Adrenal gland (tissue), 12 donors: ENCODE results near the gene WDR59. TPM values are rescaled to one million over a fixed set of nuclear protein-coding genes. Genes with fewer than 3 reads are reported as not detected.

ENCODE experiments used
- DNase-seq, 7 donors: peaks; one replicate each; pipeline ENCODE4 v3.0.0-alpha.2; 2019 to 2020
- H3K27ac ChIP-seq, 5 donors: fragments of 200-600 bp; sonication (generic) in 4 of 5; 1 replicate in 3 of 5; 2 replicates in 2 of 5; pipeline versions ENCODE4 v1.5.1 to v1.8.0; 2016 to 2020; ENCODE audit warnings: mild to moderate bottlenecking in 1 of 5
- H3K27me3 ChIP-seq: fragments of 200-600 bp; 2 replicates; pipeline ENCODE4 v1.8.0; 2021
- H3K36me3 ChIP-seq, 2 donors: fragments of 200-600 bp; replicated peaks in 1 of 2; 1 replicate in 1 of 2; 2 replicates in 1 of 2; pipeline versions ENCODE4 v1.5.1 to v1.8.0; 2018 to 2022
- H3K4me1 ChIP-seq, 2 donors: fragments of 200-600 bp; replicated peaks in 1 of 2; 1 replicate in 1 of 2; 2 replicates in 1 of 2; pipeline versions ENCODE4 v1.5.1 to v1.8.0; 2018 to 2021
- H3K4me3 ChIP-seq, 4 donors: fragments of 200-600 bp; sonication (generic) in 3 of 4; one replicate each; pipeline ENCODE4 v1.5.1; 2016 to 2018
- H3K9me3 ChIP-seq, 3 donors: fragments of 200-600 bp; sonication (generic) in 1 of 3; replicated peaks in 1 of 3; 1 replicate in 2 of 3; 2 replicates in 1 of 3; pipeline versions ENCODE4 v1.5.1 to v1.8.0; 2016 to 2021
- POLR2A ChIP-seq, 2 donors: fragments of 450-650 bp; IDR thresholded peaks; one replicate each; pipeline ENCODE4 v1.6.1; 2017; ENCODE audit warnings: antibody characterized with exemption in 2 of 2, mild to moderate bottlenecking in 2 of 2, moderate library complexity in 1 of 2
- WGBS, 4 donors: extraction: QIAGEN DNeasy Blood & Tissue Kit in 2 of 4; methylation state at CpG; one replicate each; pipeline versions ENCODE4 v1.1.5 to v1.1.7; 2013 to 2017; 5-methylcytosine and 5-hydroxymethylcytosine counted together
- intact Hi-C, 2 donors: fragments of 100-400 bp; cut with DNase I; formaldehyde crosslinking; loops; one replicate each; pipeline versions ENCODE4 v1.14.1 to v1.15.0; 2022 to 2023
- polyA plus RNA-seq, 3 donors: library from polyadenylated mRNA; stranded (reverse); fragments of 200-250 nt in 2 of 3; fragments of 350-450 nt in 1 of 3; fragmentation: Illumina TruSeq in 1 of 3; extraction: RNeasy Lipid Tissue Mini Kit (QIAGEN cat#74804) in 1 of 3; gene quantifications; one replicate each; pipeline ENCODE4 v1.2.3, GENCODE V29; 2013 to 2014
- total RNA-seq, 9 donors: library from RNA; depleted of rRNA in 4 of 9; stranded (reverse); fragments of >200 nt in 4 of 9; fragments of 120-200 nt in 1 of 9; fragmentation: NEBNext Ultra II Directional in 1 of 9; extraction: Animal tissue kit (Norgen Biotek cat#: 25700) in 1 of 9; gene quantifications; one replicate each; pipeline versions ENCODE4 v1.1.0 to v1.2.4, GENCODE V29; 2013 to 2023
- TF ChIP-seq, protein P1 (sequence below), 6 experiments: fragments of 450-650 bp in 4 of 6; fragments of 200-600 bp in 2 of 6; sonication (generic) in 1 of 6; IDR thresholded peaks; 1 replicate in 5 of 6; 2 replicates in 1 of 6; pipeline versions ENCODE4 v1.5.1 to v1.8.0; 2016 to 2021; ENCODE audit warnings: antibody characterized with exemption in 6 of 6, mild to moderate bottlenecking in 2 of 6, moderate library complexity in 1 of 6
- donor health status: healthy with polysubstance abuse.
- donor health status: Bipolar disorder and iron deficiency.
- donor health status: DM: yes; HTN: yes; CAD: no.
- donor health status: DM: no; HTN: no; CAD: no.
- donor health status: DM: no; HTN: no; CAD: no.
- donor health status: DM: yes; HTN: yes; CAD: no.

WDR59 gene
- total and polyA plus RNA-seq, 12 donors = 21.5 to 130 (median 64.1) TPM

DNA sequence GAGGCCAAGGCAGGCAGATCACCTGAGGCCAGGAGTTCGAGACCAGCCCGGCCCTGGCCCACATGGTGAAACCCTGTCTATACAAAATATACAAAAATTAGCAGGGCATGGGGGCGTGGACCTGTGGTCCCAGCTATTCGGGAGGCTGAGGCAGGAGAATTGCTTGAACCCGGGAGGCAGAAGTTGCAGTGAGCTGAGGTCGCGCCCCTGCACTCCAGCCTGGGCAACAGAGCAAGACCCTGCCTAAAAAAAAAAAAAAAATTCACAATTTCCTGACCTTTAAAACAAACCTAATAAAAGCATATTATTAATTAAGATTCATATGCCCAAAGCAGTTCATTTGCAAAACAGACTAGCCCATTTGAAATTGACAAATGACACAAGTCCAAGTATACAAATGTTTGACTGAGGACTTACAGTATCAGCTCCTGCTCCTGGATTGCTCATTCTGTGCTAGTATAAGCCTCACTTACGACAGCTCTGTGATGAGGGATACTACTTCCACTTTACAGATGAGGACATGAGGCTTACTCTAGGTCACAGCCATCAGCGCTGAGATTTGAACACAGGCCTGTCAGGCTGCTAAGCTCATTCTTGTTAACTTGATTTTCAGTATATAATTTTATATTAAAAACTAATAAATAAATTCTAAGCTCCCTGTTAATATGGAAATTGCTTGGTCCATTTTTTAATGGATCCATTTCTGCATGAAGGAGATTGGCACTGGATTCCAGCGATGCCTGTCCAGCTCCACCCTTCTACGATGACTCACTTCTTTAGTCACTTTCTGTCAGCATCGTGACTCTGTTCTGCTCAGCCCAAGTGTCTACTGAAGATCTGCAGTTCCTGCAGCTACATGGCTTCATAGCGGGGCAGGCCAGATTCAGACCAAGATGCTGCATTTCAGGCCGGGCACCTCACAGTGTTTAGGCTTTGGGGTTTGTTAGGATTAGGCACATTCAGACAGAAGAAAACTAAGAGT, 88.2 kb downstream of the WDR59 start:
- Histone ChIP-seq H3K9me3 (no peaks in the 10 kb centered on the region), H3K4me1 (no peaks in the 10 kb centered on the region), H3K27ac (no peak overlapping the region), H3K36me3 (peaks cover 0 to 26% of the 10 kb centered on the region in 2 donors), H3K4me3 (no peak overlapping the region), H3K27me3 (no peaks in the 10 kb centered on the region)
- peak in 6 of 7 donors; percentile 41 to 64 (median 58) for DNase-seq
- 81 to 84% (median 83%) methylated on average over 13 to 14 of the region's 14 CpGs for WGBS, 4 donors
- TF ChIP-seq POLR2A (IDR thresholded peaks at IDR 0.05) = no peak
- TF ChIP-seq, protein P1, sequence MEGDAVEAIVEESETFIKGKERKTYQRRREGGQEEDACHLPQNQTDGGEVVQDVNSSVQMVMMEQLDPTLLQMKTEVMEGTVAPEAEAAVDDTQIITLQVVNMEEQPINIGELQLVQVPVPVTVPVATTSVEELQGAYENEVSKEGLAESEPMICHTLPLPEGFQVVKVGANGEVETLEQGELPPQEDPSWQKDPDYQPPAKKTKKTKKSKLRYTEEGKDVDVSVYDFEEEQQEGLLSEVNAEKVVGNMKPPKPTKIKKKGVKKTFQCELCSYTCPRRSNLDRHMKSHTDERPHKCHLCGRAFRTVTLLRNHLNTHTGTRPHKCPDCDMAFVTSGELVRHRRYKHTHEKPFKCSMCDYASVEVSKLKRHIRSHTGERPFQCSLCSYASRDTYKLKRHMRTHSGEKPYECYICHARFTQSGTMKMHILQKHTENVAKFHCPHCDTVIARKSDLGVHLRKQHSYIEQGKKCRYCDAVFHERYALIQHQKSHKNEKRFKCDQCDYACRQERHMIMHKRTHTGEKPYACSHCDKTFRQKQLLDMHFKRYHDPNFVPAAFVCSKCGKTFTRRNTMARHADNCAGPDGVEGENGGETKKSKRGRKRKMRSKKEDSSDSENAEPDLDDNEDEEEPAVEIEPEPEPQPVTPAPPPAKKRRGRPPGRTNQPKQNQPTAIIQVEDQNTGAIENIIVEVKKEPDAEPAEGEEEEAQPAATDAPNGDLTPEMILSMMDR (IDR thresholded peaks at IDR 0.05) = no peak
- intact Hi-C loops = no loop called here

DNA sequence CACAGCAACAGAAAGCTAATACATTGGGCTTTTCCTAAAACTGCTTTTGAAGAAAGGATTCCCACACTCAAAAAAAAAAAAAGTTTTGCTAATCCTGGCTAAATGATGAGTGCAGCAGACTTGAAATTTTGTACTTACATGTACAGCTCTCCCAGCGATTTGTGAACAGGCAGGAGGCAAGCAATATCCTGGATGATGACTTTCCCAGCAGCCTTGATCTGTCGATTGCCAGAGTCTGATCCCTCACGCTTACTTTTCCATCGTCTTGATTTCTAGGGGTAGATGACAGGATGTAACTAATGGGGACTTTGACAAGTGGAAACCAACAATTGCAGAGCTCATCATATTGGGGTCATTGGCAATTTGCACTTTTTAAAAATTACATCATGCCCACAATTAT, 91.4 kb downstream of the WDR59 start:
- H3K4me3 ChIP-seq = no peak overlapping the region
- no peak for DNase-seq
- intact Hi-C loops = no loop called here
- no peaks in the 10 kb centered on the region for H3K9me3 ChIP-seq
- no peak overlapping the region for H3K27ac ChIP-seq
- no peak for TF ChIP-seq POLR2A (IDR thresholded peaks at IDR 0.05)
- TF ChIP-seq, protein P1 (IDR thresholded peaks at IDR 0.05) = no peak
- 92 to 97% (median 95%) methylated on average over 4 of the region's 4 CpGs for WGBS, 4 donors
- peaks cover 0 to 41% of the 10 kb centered on the region in 2 donors for H3K36me3 ChIP-seq
- no peaks in the 10 kb centered on the region for H3K4me1 ChIP-seq
- no peaks in the 10 kb centered on the region for H3K27me3 ChIP-seq

DNA sequence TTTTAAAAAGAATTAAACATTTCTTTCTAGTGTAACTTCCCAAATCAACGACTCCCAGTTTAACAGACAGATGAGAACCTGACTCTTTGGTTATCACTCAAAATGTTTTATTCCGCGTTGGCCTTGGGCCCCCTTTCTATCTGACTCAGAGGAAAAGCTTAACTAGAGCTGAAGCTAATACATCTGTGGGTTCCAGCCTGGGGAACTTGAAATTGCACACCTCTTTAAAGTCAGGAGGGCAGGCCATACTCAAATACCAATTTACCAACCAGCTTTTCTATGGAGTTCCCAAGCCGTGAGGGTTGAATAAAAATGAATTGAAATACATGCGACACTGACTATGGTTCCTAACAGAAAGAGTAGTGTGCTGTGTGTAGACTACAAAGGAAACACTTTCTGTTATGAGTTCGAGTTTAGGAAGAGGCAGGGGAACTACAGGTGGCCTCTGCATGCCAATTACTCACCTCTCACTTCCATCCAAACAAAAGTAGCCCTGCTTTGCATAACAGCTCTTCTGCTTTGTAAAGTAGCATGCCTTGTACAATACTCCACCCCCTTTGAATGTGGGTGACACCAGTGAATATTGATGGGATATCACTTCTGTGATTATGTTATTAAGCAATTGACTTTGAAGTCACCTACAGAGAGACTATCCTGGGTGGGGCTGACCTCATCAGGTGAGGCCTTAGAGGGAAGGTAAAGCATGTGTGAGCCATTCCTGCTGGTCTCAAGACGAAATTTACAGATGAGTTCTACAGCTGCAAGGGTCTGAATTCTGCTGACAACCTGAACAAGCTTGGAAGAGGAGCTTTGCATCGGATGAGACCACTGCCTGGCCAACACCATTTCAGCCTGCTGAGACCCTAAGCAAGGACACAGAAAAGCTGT, 92.1 kb downstream of the WDR59 start:
- Histone ChIP-seq H3K27me3 (no peaks in the 10 kb centered on the region), H3K36me3 (peaks cover 0 to 47% of the 10 kb centered on the region in 2 donors), H3K4me1 (no peaks in the 10 kb centered on the region), H3K4me3 (no peak overlapping the region), H3K27ac (no peak overlapping the region), H3K9me3 (no peaks in the 10 kb centered on the region)
- no peak for DNase-seq
- 81 to 89% (median 83%) methylated on average over 8 of the region's 8 CpGs for WGBS, 4 donors
- TF ChIP-seq, protein P1 (IDR thresholded peaks at IDR 0.05) = no peak
- no peak for TF ChIP-seq POLR2A (IDR thresholded peaks at IDR 0.05)
- intact Hi-C loops = no loop called here

DNA sequence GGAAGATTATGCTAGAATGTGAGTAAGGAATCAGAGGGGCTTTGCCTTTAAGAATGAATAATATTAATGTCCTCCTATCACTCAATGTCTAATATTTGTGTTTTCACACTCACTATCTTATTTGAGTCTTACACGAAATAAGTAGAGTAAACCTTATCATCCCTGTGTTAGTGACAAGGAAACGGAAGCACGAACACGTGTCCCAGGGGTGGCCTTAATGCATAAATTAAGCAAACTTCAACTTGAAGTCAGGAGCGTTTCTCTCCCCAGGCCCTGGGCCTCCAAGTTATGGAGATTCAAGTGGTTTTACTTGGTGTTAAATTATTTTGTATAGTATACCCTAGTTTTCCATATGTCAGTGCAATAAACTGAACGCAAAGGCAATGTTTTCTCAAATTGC, 96.0 kb downstream of the WDR59 start:
- no peaks in the 10 kb centered on the region for H3K9me3 ChIP-seq
- no peak overlapping the region for H3K4me3 ChIP-seq
- H3K27me3 ChIP-seq = no peaks in the 10 kb centered on the region
- TF ChIP-seq, protein P1 (IDR thresholded peaks at IDR 0.05) = no peak
- no peak for TF ChIP-seq POLR2A (IDR thresholded peaks at IDR 0.05)
- intact Hi-C loops = no loop called here
- H3K4me1 ChIP-seq = no peaks in the 10 kb centered on the region
- whole genome bisulfite sequencing, 4 donors = 92 to 94% (median 93%) methylated on average over 6 of the region's 6 CpGs
- peaks cover 0 to 86% of the 10 kb centered on the region in 2 donors for H3K36me3 ChIP-seq
- no peak for DNase-seq
- no peak overlapping the region for H3K27ac ChIP-seq
